ENCODE results near the gene PHF23.
A peak's percentile ranks its signal among the peaks of the same experiment; 100 is the strongest.

PHF23 gene

DNA sequence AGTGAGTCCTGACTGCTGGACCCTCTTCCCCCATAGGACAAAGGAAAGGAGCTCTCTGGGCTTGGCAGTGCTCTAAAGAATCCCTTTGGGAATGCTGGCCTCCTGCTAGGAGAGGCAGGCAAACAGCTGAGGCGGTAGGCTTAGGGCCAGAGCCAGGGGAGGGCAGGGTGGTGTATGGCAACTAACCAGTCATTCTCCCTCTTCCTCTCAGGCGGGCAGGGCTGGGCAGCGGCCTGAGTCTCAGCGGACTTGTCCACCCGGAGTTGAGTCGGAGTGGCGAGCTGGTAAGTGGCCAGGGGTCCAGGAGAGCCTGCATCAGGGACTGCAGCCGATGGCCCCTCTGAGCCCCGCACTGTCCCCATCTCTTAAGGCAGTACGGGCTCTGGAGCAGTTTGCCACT lies 15.1 kb downstream of the PHF23 start:
- no peak overlapping the region for H3K4me3 Mint-ChIP-seq
- H3K36me3 Mint-ChIP-seq (ENCODE audit: low read depth) = peaks cover 39% of the 10 kb centered on the region
- peaks cover 21% of the 10 kb centered on the region for H3K4me1 Mint-ChIP-seq (ENCODE audit: low read depth)
- no peaks in the 10 kb centered on the region for H3K27me3 Mint-ChIP-seq (ENCODE audit: low read depth)
- no peak for DNase-seq (ENCODE audit: low spot score)
- H3K27ac Mint-ChIP-seq = no peak overlapping the region
- H3K9me3 Mint-ChIP-seq = no peaks in the 10 kb centered on the region

- Mint-ChIP-seq H3K4me3 (no peak overlapping the region), H3K27me3 (ENCODE audit: low read depth) (no peaks in the 10 kb centered on the region), H3K4me1 (ENCODE audit: low read depth) (peaks cover 27% of the 10 kb centered on the region), H3K36me3 (ENCODE audit: low read depth) (peaks cover 34% of the 10 kb centered on the region), H3K27ac (no peak overlapping the region), H3K9me3 (no peaks in the 10 kb centered on the region)
- no peak for DNase-seq (ENCODE audit: low spot score)
Measured at GRCh38 chr17:7223375-7223774, 15.9 kb downstream of the PHF23 start.

DNA sequence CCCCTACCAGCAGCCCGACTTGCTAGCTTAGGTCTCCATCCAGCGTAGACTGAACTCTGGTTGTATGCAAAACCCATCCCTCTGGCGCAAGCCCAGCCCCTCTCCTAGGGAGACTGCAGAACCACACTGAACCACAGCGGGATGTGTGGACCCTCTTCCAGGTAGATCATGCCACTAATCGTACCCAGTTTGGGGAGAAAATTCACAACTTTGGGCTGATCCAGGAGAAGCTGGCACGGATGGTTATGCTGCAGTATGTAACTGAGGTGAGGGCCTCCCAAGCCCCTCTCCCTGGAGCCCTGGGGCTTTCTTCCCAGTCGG lies 16.3 kb downstream of the PHF23 start:
- Mint-ChIP-seq H3K27me3 (ENCODE audit: low read depth) (no peaks in the 10 kb centered on the region), H3K36me3 (ENCODE audit: low read depth) (peaks cover 30% of the 10 kb centered on the region), H3K9me3 (no peaks in the 10 kb centered on the region), H3K27ac (no peak overlapping the region), H3K4me1 (ENCODE audit: low read depth) (peaks cover 29% of the 10 kb centered on the region), H3K4me3 (no peak overlapping the region)
- no peak for DNase-seq (ENCODE audit: low spot score)

DNA sequence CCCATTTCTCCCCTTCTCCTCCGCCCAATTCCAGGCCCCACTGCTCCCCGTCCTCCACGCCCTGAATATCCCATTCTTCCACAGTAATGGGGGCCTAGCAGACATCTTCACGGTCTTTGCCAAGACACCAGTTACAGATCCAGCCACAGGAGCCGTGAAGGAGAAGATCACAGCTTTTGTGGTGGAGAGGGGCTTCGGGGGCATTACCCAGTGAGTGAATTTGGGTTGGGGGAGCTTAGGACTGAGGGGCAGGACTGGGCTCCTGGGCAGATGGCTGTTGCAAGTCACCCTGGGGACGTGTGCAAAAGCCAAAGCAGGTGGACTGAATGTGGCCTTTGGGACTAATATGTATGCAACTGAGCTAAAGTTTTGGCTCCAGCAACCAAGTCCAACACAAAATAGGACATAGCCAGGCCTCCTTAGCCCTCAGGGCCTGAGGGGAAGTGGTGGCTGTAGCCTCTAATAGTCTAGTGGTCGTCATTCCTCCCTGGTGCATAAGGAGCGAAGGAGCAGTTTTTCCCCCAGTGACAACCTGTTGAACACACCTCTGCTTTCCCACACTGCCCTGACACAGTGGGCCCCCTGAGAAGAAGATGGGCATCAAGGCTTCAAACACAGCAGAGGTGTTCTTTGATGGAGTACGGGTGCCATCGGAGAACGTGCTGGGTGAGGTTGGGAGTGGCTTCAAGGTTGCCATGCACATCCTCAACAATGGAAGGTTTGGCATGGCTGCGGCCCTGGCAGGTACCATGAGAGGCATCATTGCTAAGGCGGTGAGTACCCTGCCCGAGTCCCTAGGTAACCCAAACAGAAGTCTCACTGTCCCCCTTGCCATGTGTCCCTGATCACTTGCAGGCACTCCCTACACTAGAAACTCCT lies 16.9 kb downstream of the PHF23 start:
- DNase-seq (ENCODE audit: low spot score) = no peak
- Mint-ChIP-seq H3K27me3 (ENCODE audit: low read depth) (no peaks in the 10 kb centered on the region), H3K4me1 (ENCODE audit: low read depth) (peaks cover 33% of the 10 kb centered on the region), H3K36me3 (ENCODE audit: low read depth) (peaks cover 29% of the 10 kb centered on the region), H3K9me3 (no peaks in the 10 kb centered on the region), H3K27ac (no peak overlapping the region), H3K4me3 (no peak overlapping the region)

- H3K4me1 Mint-ChIP-seq (ENCODE audit: low read depth) = peaks cover 37% of the 10 kb centered on the region
- peak overlapping the region; percentile 86 for H3K27ac Mint-ChIP-seq
- no peak for DNase-seq (ENCODE audit: low spot score)
- H3K9me3 Mint-ChIP-seq = no peaks in the 10 kb centered on the region
- H3K36me3 Mint-ChIP-seq (ENCODE audit: low read depth) = peaks cover 29% of the 10 kb centered on the region
- H3K27me3 Mint-ChIP-seq (ENCODE audit: low read depth) = no peaks in the 10 kb centered on the region
- peak overlapping the region; percentile 91 for H3K4me3 Mint-ChIP-seq
Measured at GRCh38 chr17:7221278-7222092, 17.8 kb downstream of the PHF23 start.

- peak overlapping the region; percentile 91 for H3K4me3 Mint-ChIP-seq
Measured at GRCh38 chr17:7220593-7221277, 18.5 kb downstream of the PHF23 start.

GRCh38 chr17:7219812-7220592 lies 19.3 kb downstream of the PHF23 start, which contains the start of the genes ACADVL and DLG4:
TSS of gene ACADVL (plus strand) at chr17:7219938. CDS start at chr17:7219985, 47 bp downstream.
TSS of gene DLG4 (minus strand) at chr17:7219836.
- Mint-ChIP-seq H3K4me1 (ENCODE audit: low read depth) (peaks cover 50% of the 10 kb centered on the region), H3K36me3 (ENCODE audit: low read depth) (peaks cover 26% of the 10 kb centered on the region), H3K27me3 (ENCODE audit: low read depth) (no peaks in the 10 kb centered on the region), H3K9me3 (no peaks in the 10 kb centered on the region), H3K27ac (peak within 1 kb of the TSS; percentile 91), H3K4me3 (peak within 1 kb of the TSS; percentile 91)
- peak; percentile 90 for DNase-seq (ENCODE audit: low spot score)

More at GRCh38 chr17:7220593-7221277, 18.5 kb downstream of the PHF23 start:
- H3K36me3 Mint-ChIP-seq (ENCODE audit: low read depth) = peaks cover 26% of the 10 kb centered on the region
- peaks cover 44% of the 10 kb centered on the region for H3K4me1 Mint-ChIP-seq (ENCODE audit: low read depth)
- H3K27ac Mint-ChIP-seq = peak overlapping the region; percentile 86
- H3K9me3 Mint-ChIP-seq = no peaks in the 10 kb centered on the region
- no peaks in the 10 kb centered on the region for H3K27me3 Mint-ChIP-seq (ENCODE audit: low read depth)
- peak; percentile 54 for DNase-seq (ENCODE audit: low spot score)

DNA sequence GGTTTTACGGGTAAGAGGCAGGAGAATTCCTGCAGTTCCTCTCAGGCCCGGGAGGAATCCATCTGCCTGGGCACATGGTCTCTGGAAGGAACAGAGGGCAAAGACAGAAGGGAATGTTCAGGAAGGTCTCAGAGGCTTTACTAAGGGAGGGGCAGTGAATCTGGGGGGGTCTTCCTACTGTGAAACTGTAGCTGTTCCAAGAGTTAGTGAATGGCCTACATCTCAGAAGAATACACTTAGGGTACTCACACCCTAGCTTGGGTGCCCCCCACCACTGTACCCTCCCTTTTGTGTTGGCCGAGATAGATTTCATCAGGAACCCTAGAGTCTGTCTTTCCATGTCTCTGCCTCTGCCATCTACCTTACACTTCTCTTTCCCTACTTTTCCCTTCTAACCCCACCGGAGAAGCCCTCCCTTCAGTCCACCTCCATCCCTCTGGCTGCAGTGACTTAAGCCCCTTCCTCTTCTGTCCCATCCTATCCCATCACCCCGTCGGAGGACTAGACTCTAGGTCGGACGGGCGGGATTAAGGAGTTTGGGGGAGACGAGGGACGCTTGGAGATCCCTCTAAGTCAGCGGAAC lies 19.9 kb downstream of the PHF23 start:
- DNase-seq (ENCODE audit: low spot score) = no peak
- Mint-ChIP-seq H3K27me3 (ENCODE audit: low read depth) (no peaks in the 10 kb centered on the region), H3K9me3 (no peaks in the 10 kb centered on the region), H3K4me1 (ENCODE audit: low read depth) (peaks cover 55% of the 10 kb centered on the region), H3K4me3 (peak overlapping the region; percentile 91), H3K27ac (peak overlapping the region; percentile 91), H3K36me3 (ENCODE audit: low read depth) (peaks cover 23% of the 10 kb centered on the region)

DNA sequence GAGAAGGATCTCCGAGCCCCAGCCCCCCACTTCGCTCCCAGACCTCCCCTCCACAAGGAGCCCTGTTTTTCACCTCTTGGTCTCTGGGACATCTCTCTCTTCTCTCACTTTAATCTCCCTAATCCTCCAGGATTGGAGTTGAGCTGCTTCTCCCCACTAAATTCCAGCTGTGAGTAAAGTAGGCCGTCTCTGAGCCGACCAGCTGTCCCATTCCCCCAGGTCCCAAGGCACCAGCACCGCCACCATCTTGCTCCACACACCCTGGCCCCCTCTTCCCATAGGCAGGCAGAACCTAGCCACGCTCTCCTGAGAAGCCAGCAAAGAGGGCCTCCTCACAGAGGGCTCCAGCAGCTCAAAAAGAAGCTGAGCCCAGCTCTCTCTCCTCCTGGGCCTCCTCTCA lies 20.5 kb downstream of the PHF23 start:
- peak overlapping the region; percentile 91 for H3K4me3 Mint-ChIP-seq
- H3K27ac Mint-ChIP-seq = peak overlapping the region; percentile 62
- H3K4me1 Mint-ChIP-seq (ENCODE audit: low read depth) = peaks cover 59% of the 10 kb centered on the region

GRCh38 chr17:7218166-7218565 lies 21.1 kb downstream of the PHF23 start:
- Mint-ChIP-seq H3K27ac (peak overlapping the region; percentile 49), H3K9me3 (no peaks in the 10 kb centered on the region), H3K4me1 (ENCODE audit: low read depth) (peaks cover 64% of the 10 kb centered on the region), H3K4me3 (peak overlapping the region; percentile 91), H3K27me3 (ENCODE audit: low read depth) (peaks cover 4% of the 10 kb centered on the region), H3K36me3 (ENCODE audit: low read depth) (peaks cover 12% of the 10 kb centered on the region)
- no peak for DNase-seq (ENCODE audit: low spot score)

More for the DNA sequence above, 20.5 kb downstream of the PHF23 start:
- no peaks in the 10 kb centered on the region for H3K9me3 Mint-ChIP-seq
- no peak for DNase-seq (ENCODE audit: low spot score)
- no peaks in the 10 kb centered on the region for H3K27me3 Mint-ChIP-seq (ENCODE audit: low read depth)
- peaks cover 18% of the 10 kb centered on the region for H3K36me3 Mint-ChIP-seq (ENCODE audit: low read depth)

DNA sequence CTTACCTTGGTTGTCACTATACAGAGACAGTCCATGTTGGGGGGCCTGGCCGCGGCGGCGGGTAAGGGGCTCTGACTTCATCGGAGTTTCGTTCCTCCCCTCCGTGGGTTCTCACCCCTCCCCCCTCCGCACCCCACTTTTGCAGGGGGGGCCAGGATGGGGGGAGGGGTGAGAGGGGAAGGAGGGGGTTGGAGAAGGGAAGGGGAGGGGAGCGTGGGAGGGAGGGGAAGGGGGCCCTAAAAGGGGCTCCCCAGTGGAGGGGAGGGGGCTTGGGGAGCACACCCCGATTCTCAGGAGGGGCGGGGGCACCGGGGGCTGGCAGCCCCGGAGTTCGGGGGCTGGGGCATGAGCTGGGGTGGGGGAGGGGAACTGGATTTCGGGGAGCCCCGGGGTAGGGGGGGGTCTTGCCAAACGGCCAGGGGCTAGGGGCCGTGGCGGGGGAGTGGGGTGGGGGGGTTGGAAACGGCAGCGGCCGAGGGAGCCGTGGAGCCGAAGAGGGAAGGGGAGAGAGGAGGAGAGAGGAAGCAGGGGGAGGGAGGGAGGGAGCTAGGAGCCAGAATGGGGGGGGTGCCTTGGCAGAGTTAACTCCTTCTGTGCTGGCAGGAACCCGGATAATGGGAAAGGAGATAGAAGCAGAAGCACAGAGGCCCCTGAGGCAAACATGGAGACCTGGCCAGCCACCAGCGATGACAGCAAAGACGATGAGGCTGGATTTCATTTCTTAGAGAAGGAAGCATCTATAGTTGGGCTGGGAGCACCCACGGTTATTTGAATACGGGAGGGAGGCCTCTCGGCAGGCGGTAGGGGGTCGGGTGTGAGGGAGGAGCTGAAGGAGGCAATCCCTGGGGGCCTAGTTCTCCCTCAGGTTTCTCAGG lies 21.9 kb downstream of the PHF23 start:
- DNase-seq (ENCODE audit: low spot score) = no peak
- H3K36me3 Mint-ChIP-seq (ENCODE audit: low read depth) = peaks cover 8% of the 10 kb centered on the region
- H3K27me3 Mint-ChIP-seq (ENCODE audit: low read depth) = peaks cover 6% of the 10 kb centered on the region
- H3K4me1 Mint-ChIP-seq (ENCODE audit: low read depth) = peaks cover 64% of the 10 kb centered on the region
- H3K4me3 Mint-ChIP-seq = peak overlapping the region; percentile 91
- H3K27ac Mint-ChIP-seq = peak overlapping the region; percentile 75
- H3K9me3 Mint-ChIP-seq = no peaks in the 10 kb centered on the region
